NK-92 (cell line): ENCODE results near the gene TBC1D1.

ENCODE experiments used
- DNase-seq: peaks from one replicate; lab custom pipeline; 2025; ENCODE audit not compliant: unreplicated experiment; lab: John Stamatoyannopoulos, UW

TBC1D1 gene

DNA sequence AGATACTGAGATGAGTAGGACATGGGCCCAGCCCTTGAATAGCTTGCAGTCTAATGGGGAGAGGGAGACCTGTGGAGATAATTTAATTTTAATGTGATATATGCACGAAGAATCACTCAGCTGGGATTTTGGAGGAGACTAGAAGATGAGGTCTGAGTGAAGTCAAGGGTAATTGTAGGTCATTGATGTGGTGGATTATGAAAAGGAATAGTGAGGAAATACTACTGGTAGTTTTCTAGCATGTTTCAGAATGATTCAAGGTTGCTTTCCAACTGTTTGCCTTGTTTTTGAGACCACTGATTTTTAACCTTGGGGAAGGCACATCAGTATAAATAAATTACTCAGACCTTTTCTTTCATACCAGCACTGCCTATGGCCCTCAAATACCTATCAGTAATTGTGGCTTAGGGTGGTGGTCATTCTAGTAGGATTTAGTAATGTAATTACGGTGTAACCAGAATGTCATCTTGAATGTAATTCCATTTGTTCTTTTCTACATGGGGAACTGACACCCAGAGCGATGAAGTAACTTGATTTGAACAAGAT is 94.9 kb downstream of the TBC1D1 start:
- no peak for DNase-seq

- DNase-seq: no peak
Observed at GRCh38 chr4:37988670-37989069, 97.8 kb downstream of the TBC1D1 start.

DNA sequence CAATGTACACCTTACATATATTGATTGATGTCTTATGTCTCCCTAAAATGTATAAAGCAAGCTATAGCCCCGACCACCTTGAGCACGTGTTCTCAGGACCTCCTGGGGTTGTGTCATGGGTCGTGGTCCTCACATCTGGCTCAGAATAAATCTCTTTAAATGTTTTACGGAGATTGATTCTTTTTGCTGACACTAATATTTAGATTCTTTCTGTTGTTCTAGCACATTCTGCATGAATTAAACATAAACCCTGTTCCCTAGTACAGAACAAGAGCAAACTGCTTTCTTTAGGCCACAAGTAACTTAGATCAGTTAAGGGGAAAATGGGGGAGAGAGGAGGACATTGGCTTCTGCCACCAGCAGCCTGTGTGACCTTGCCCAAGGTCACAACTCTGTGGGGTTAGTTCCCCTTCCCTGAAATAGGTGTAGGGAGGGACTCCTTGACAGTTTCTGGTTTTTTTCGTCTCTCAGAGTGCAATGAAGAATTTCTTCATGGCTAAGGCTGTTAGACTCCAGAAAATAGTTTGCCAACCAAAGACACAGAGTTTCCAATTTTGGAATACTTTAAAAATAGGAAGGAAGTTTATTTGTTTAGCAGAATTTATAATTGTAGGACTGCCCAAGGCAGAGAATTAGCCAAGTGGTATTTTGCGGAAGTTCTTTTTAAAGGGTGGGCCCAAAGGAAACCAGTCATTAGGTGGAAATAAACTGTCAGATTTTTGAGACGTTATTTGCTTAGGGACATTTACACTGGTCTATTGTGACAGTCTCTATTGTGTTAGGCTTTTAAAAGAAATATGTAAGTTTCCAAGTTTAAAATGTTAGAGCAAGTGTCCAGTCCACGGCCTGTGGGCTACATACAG is 98.7 kb downstream of the TBC1D1 start:
- no peak for DNase-seq

DNA sequence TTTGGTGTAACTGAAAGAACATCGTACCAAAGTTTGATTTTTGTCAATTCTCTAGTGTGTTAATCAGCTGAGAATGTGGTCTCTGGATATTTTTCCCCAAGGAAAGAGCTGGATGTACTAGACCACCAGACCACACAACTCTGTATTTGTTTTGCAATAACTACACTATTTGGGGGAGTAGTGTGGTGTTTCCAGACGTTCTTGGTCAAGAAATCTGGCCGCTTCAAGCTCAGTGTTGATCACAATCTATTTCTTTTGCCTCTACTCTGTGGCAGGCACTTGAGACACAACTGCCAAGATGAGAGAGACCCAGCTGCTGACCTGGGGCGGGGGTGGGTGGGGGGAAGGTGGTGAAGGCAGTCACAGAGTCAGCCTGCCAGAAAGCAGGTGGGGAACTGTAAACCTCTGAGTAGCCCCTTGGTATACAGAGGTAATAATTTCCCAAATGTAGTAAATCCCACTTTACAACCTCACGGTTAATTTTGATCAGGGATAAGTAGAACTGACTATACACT is 99.9 kb downstream of the TBC1D1 start:
- no peak for DNase-seq

DNA sequence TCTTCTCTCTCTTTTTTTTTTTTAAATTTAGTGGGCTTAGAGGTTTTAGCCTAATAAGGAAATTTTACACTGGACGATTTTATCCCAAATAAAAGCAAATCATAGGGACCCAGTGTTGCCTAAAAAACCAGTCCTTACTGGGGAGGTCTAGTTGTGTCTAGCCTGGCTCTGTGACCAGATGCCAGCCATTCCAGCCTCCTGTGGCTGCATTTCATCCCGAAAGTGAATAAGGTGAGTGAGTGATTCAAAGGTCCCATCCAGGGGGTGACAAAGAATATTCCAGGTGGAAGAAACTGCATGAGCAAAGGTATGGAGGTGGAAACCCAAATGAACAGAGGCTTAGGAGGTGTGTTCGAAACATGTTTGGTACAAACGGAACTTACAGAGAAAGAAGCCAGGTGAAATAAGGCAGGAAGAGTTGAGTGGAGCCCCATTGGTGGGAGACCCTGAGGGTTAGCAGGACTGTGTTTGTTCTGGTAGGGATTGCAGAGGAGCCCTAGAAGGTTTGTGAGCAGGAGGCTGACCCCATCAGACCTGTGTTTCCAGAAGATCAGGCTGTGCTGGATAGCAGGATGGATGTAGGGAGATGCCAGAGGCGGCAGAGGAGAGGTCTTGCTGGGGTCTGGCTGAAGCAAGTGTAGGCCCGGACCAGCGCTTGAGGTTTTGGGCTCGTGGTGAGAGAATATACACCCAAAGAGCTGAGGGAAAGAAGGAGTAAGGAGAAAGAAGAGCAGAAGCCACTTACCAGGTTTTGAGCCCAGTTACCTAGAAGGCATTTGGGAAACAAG is 100.9 kb downstream of the TBC1D1 start:
- DNase-seq: no peak

GRCh38 chr4:37993806-37994205 is 102.9 kb downstream of the TBC1D1 start:
- no peak for DNase-seq

- no peak for DNase-seq
Observed at GRCh38 chr4:37994569-37994968, 103.7 kb downstream of the TBC1D1 start.

DNA sequence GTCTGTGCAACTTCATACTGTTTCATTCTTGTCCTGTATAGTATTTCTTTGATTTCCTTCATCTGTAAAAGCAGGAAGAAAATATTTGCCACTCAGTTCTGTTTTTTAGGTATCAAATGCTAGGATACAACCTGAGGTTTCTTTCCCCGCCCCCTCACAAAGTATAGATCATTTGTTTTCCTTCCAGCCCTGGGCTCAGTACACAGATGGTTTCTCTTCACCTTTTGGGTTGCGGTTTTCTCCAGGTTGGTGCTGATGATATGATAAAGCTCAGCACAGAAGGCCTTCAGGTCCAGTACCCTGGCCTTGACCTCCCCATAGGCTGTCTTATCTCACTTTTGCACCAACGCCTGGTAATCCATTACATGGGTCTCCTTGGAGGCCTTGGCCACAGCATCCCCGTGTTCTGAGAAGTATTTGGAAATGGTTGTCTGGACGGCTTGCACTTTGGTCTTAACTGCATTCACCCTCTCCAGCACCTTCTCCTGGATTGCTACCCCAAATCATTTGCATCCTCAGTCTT is 104.5 kb downstream of the TBC1D1 start:
- no peak for DNase-seq

GRCh38 chr4:37995981-37996775 is 105.3 kb downstream of the TBC1D1 start:
- DNase-seq: no peak

GRCh38 chr4:37998226-37998625 is 107.3 kb downstream of the TBC1D1 start:
- no peak for DNase-seq

DNA sequence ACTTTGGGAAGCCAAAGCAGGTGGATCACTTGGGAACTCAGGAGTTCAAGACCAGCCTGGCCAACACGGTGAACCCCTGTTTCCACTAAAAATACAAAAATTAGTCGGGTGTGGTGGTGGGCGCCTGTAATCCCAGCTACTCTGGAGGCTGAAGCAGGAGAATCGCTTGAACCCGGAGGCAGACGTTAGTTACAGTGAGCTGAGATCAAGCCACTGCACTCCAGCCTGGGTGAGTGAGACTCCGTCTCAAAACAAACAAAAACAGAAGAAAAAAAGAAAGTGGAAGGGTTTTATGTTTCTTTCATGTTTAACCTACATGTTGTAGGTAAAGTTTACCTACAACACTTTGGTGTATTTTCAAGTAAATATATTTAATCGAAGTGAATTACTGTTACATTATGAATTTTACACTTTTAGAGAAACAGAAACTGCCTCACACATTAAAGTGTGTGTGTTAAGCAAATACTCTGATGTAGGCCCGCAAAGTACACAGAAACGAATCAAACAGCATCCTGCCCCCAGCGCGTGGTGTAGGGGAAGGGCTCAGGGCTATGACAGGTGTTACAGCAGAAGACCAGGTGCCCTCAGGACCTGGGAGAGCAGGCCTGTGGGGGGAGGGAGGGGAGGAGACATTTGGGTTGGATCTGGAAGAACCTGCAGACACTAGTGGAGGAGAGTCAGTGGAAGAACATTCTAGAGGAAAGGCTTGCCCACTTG is 108.3 kb downstream of the TBC1D1 start:
- DNase-seq: no peak

DNA sequence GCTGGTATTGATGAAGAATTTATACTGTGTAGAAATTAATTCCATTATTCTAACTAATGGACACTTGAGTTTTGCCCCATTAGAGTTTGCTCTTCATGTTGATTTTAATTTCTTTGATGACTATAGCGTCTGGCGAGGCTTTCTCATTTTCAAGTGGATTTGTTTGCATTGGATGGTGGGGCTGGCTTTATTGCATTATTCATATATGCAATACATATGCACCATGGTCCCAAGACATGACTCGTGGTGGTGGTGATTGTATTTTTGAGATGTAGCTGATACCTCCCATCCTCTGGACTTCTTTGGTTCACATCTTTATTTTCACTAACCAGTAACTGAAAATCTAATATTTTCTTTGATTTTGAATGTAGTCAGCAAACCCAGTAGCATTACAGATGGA is 109.1 kb downstream of the TBC1D1 start:
- no peak for DNase-seq

DNA sequence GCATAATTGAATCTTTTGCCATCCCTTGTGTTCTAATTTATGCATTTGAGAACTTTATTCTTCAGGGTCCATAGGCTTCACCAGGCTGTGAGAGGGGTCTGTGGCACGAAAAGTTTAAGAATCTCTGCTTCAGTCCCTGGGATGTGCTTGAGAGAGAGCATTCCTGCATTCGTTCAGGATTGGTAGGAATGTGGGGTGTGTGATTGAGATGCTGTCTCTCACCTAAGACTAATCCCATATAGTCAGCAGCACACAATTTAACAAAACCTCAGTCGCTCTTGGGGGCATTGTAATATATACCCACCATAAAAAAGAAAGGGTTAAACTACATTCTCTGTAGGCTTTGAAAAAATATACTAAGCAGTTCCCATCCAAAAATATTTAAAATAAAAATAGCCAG is 111.0 kb downstream of the TBC1D1 start:
- DNase-seq: no peak

DNA sequence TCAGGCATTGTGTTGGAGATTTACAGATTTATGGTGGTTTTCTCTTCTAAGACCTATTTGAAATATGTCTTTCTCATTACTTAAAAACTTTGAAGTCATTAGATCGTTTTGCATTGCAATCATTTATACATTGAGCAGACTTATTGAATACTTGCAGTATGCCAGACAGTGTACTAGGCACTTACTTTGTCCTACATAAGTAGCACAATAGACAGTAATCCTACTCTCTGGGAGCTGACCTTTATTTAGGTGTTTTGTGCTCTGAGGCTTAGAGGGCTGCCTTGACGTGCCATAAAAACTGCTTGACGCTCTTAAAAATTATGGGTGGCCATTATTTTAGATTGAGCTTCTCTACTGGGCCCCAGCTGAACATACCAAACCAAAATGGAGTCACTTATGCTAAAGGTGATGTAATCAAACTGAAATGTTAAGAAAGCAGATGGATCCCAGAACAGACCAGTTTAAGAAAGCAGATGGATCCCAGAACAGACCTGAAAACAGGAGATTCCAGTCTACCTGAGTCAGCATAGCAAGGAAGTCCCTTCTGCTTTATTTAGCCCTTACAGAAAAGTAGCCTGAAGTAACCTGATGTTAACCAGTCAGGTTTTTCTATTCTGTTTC is 111.7 kb downstream of the TBC1D1 start:
- no peak for DNase-seq

DNA sequence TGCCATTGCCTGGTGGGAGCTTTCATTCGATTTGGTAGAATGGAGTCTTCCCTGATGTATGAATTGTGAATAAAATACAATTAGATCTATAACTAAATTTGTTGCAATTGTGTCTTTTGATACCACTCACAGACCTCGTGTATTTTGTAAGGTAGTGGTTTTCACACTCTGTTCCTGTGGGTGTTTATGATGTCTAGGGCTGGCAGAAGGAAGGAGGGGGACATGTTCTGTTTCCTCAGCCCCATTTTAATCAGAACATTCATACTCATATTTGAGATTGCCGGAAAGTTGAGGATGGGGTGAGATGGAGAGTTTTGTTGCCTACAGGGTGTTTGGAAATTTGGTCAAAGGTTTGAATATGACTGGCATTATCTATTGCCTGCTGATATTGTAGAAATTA is 112.2 kb downstream of the TBC1D1 start:
- no peak for DNase-seq

DNA sequence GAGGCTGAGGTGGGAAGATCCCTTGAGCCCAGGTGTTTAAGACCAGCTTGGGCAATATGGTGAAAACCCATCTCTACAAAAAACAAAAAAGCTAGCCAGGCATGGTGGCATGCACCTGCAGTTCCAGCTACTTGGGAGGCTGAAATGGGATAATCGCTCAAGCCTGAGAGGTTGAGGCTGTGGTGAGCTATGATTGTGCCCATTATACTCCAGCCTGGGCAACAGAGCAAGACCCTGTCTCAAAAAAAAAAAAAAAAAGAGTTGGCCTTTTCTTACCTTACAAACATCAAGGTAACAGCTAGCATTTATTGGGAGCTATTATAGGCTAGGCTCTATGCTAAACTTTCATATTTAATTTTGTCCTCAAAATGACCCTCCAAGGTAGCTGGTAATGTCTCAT is 112.7 kb downstream of the TBC1D1 start:
- no peak for DNase-seq

DNA sequence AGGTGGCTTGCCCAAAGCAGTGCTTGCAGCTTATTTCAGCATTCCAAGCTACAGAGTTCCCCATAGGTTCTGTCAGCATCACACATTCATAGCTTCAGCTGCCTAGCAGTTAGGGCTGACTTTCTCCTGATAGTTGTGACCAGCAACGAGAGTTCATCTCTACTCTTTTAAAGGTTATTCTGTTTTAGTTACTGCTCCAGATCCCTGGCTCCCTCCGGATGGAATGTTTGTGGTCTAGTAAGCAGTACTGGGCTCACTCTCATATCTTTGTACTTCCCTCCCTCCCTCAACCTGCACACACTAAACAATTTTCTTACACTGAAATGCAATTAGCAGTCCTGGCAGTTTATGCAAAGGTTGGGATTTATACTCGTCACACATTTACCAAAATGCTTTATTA is 113.2 kb downstream of the TBC1D1 start:
- DNase-seq: no peak

- no peak for DNase-seq
Observed at GRCh38 chr4:38004887-38005286, 114.0 kb downstream of the TBC1D1 start.

GRCh38 chr4:38005637-38006036 is 114.8 kb downstream of the TBC1D1 start:
- no peak for DNase-seq

- DNase-seq: no peak
Observed at GRCh38 chr4:38007645-38008044, 116.8 kb downstream of the TBC1D1 start.
